H1 (cell line): Measurements from ENCODE around the gene OPRD1. TPM values are rescaled to one million over a fixed set of nuclear protein-coding genes. Genes with fewer than 3 reads are reported as not detected.

ENCODE experiments used
- CTCF ChIA-PET: fragments of 300-600 bp; sonication (Branson Sonifier 250); formaldehyde crosslinking; loops from one replicate; lab custom pipeline; 2021; ENCODE audit not compliant: partially characterized antibody; lab: Charles Lee
- POLR2A ChIA-PET: fragments of 300-600 bp; sonication (Branson Sonifier 250); formaldehyde crosslinking; loops from one replicate; lab custom pipeline; 2021; ENCODE audit warnings: inconsistent platforms; ENCODE audit not compliant: partially characterized antibody; lab: Charles Lee
- DNase-seq, 2 experiments: peaks; one replicate each; pipeline versions ENCODE4 v3.0.0 to v3.0.0-alpha.2; 2010 to 2022; ENCODE audit warnings: low spot score in 2 of 2, low read depth in 1 of 2, mixed read lengths in 1 of 2
- FAIRE-seq: peaks from 2 replicates; lab custom pipeline; 2011; peaks lifted over from hg19 to GRCh38; lab: Jason Lieb, UNC
- H2AFZ ChIP-seq: 2 replicates; pipeline ENCODE4 v1.8.1; 2012; ENCODE audit warnings: low read length, inconsistent platforms
- H2AK5ac ChIP-seq: 2 replicates; pipeline ENCODE4 v1.6.1; 2013; ENCODE audit warnings: low read depth, low read length
- H2BK120ac ChIP-seq: replicated peaks from 2 replicates; pipeline ENCODE3; 2013; ENCODE audit warnings: low read depth, low read length, inconsistent platforms
- H2BK12ac ChIP-seq: 2 replicates; pipeline ENCODE4 v1.6.1; 2013; ENCODE audit warnings: low read depth, low read length
- H2BK15ac ChIP-seq: 2 replicates; pipeline ENCODE4 v1.6.1; 2013; ENCODE audit warnings: low read length
- H2BK20ac ChIP-seq: 2 replicates; pipeline ENCODE4 v1.6.1; 2013; ENCODE audit warnings: low read length
- H2BK5ac ChIP-seq: 2 replicates; pipeline ENCODE4 v1.6.1; 2013; ENCODE audit warnings: low read depth, low read length
- H3K14ac ChIP-seq: 2 replicates; pipeline ENCODE4 v1.6.1; 2013; ENCODE audit warnings: inconsistent platforms; ENCODE audit not compliant: insufficient read length
- H3K18ac ChIP-seq: 2 replicates; pipeline ENCODE4 v1.6.1; 2013; ENCODE audit warnings: low read length; ENCODE audit errors: extremely low read depth
- H3K23ac ChIP-seq: 2 replicates; pipeline ENCODE4 v1.6.1; 2013; ENCODE audit warnings: inconsistent platforms; ENCODE audit not compliant: insufficient read length
- H3K23me2 ChIP-seq: 2 replicates; pipeline ENCODE4 v1.6.1; 2013; ENCODE audit warnings: low read depth, low read length
- H3K27ac ChIP-seq: 2 replicates; pipeline ENCODE4 v1.6.1; 2011; ENCODE audit warnings: low read depth, low read length, inconsistent platforms
- H3K27me3 ChIP-seq, 4 experiments: replicated peaks in 1 of 4; 1 replicate in 1 of 4; 2 replicates in 3 of 4; pipeline versions ENCODE4 v1.6.1 to v1.8.1; 2011 to 2013; ENCODE audit warnings: low read length in 3 of 4, mild to moderate bottlenecking in 3 of 4, inconsistent platforms in 2 of 4, mixed read lengths in 2 of 4, moderate library complexity in 1 of 4; ENCODE audit not compliant: control insufficient read depth in 3 of 4, insufficient read depth in 3 of 4; ENCODE audit errors: extremely low read depth in 1 of 4
- H3K36me3 ChIP-seq, 4 experiments: 2 replicates each; pipeline versions ENCODE4 v1.6.1 to v1.8.1; 2011 to 2013; ENCODE audit warnings: mild to moderate bottlenecking in 4 of 4, low read length in 3 of 4, moderate library complexity in 2 of 4, control low read depth in 1 of 4, inconsistent platforms in 1 of 4; ENCODE audit not compliant: insufficient read depth in 4 of 4, control insufficient read depth in 2 of 4
- H3K4ac ChIP-seq: replicated peaks from 2 replicates; pipeline ENCODE3; 2013; ENCODE audit warnings: low read length, low read depth, mixed read lengths, inconsistent platforms; ENCODE audit not compliant: insufficient read length
- H3K4me1 ChIP-seq, 4 experiments: replicated peaks in 1 of 4; 1 replicate in 1 of 4; 2 replicates in 3 of 4; pipeline versions ENCODE4 v1.6.1 to v1.8.1; 2011 to 2013; ENCODE audit warnings: low read length in 3 of 4, inconsistent platforms in 2 of 4, mixed read lengths in 1 of 4; ENCODE audit not compliant: insufficient read depth in 4 of 4, control insufficient read depth in 3 of 4
- H3K4me2 ChIP-seq, 2 experiments: 2 replicates each; pipeline versions ENCODE4 v1.6.1 to v1.8.1; 2011 to 2013; ENCODE audit warnings: low read depth in 2 of 2, low read length in 2 of 2, control low read depth in 1 of 2, inconsistent platforms in 1 of 2, mild to moderate bottlenecking in 1 of 2; ENCODE audit not compliant: insufficient read depth in 1 of 2
- H3K4me3 ChIP-seq, 4 experiments: fragments of 200-600, 300-600 bp in 1 of 4; sonication (generic), shearing (Covaris generic), sonication (Bioruptor Twin) in 1 of 4; 2 replicates each; pipeline versions ENCODE4 v1.5.1 to v1.8.1; 2011 to 2016; ENCODE audit warnings: low read length in 4 of 4, low read depth in 3 of 4, control low read depth in 2 of 4, inconsistent platforms in 2 of 4, mild to moderate bottlenecking in 2 of 4, mixed read lengths in 1 of 4, moderate library complexity in 1 of 4; ENCODE audit not compliant: insufficient read depth in 2 of 4; ENCODE audit errors: extremely low read depth in 1 of 4
- H3K56ac ChIP-seq: replicated peaks from 2 replicates; pipeline ENCODE3; 2013; ENCODE audit warnings: low read depth, mild to moderate bottlenecking, mixed read lengths, low read length, inconsistent platforms; ENCODE audit not compliant: insufficient read length
- H3K79me1 ChIP-seq: 2 replicates; pipeline ENCODE4 v1.6.1; 2013; ENCODE audit warnings: low read depth, low read length, control low read depth
- H3K79me2 ChIP-seq, 2 experiments: 2 replicates each; pipeline versions ENCODE4 v1.6.1 to v1.8.1; 2012 to 2013; ENCODE audit warnings: low read length in 2 of 2, mild to moderate bottlenecking in 2 of 2, inconsistent platforms in 1 of 2; ENCODE audit not compliant: insufficient read depth in 2 of 2, control insufficient read depth in 1 of 2
- H3K9ac ChIP-seq, 4 experiments: replicated peaks in 1 of 4; 1 replicate in 1 of 4; 2 replicates in 3 of 4; pipeline versions ENCODE4 v1.6.1 to v1.8.1; 2011 to 2013; ENCODE audit warnings: low read depth in 3 of 4, low read length in 3 of 4, control low read depth in 2 of 4, mild to moderate bottlenecking in 2 of 4, moderate library complexity in 2 of 4, inconsistent platforms in 1 of 4; ENCODE audit errors: extremely low read depth in 1 of 4
- H3K9me3 ChIP-seq, 2 experiments: 2 replicates each; pipeline versions ENCODE4 v1.6.1 to v1.8.1; 2012 to 2013; ENCODE audit warnings: mild to moderate bottlenecking in 2 of 2, moderate library complexity in 2 of 2, control low read depth in 1 of 2, inconsistent platforms in 1 of 2, low read depth in 1 of 2, low read length in 1 of 2, mixed read lengths in 1 of 2; ENCODE audit not compliant: insufficient read depth in 2 of 2
- H4K20me1 ChIP-seq, 2 experiments: replicated peaks in 1 of 2; 2 replicates each; pipeline versions ENCODE3 to v1.8.1; 2011 to 2013; ENCODE audit warnings: inconsistent platforms in 2 of 2, low read length in 2 of 2, mild to moderate bottlenecking in 1 of 2; ENCODE audit not compliant: insufficient read depth in 2 of 2, control insufficient read depth in 1 of 2
- H4K5ac ChIP-seq: 2 replicates; pipeline ENCODE4 v1.6.1; 2013; ENCODE audit warnings: low read length, low read depth, mixed read lengths, inconsistent platforms; ENCODE audit not compliant: insufficient read length
- H4K8ac ChIP-seq: 2 replicates; pipeline ENCODE4 v1.8.0; 2013; ENCODE audit warnings: mild to moderate bottlenecking, moderate library complexity, low read length, inconsistent platforms; ENCODE audit not compliant: insufficient read depth; ENCODE audit errors: extremely low read depth
- H4K91ac ChIP-seq: replicated peaks from 2 replicates; pipeline ENCODE3; 2013; ENCODE audit warnings: low read length, mixed read lengths, inconsistent platforms; ENCODE audit not compliant: insufficient read length
- CHD1 ChIP-seq: IDR thresholded peaks from 2 replicates; pipeline ENCODE4 v1.6.1; 2012; ENCODE audit warnings: low read depth, low read length, improper control_type of control experiment
- CHD2 ChIP-seq: IDR thresholded peaks from 2 replicates; pipeline ENCODE4 v1.6.1; 2012; ENCODE audit warnings: low read length, improper control_type of control experiment
- CTCF ChIP-seq, 3 experiments: IDR thresholded peaks; 1 replicate in 2 of 3; 2 replicates in 1 of 3; pipeline versions ENCODE4 v1.5.1 to v1.6.1; 2011; ENCODE audit warnings: low read length in 3 of 3, mild to moderate bottlenecking in 3 of 3, inconsistent platforms in 2 of 3, low read depth in 1 of 3, moderate library complexity in 1 of 3; ENCODE audit not compliant: insufficient read depth in 1 of 3; ENCODE audit errors: control extremely low read depth in 1 of 3
- GABPA ChIP-seq: IDR thresholded peaks from 2 replicates; pipeline ENCODE4 v1.6.1; 2011; ENCODE audit warnings: mild to moderate bottlenecking, low read length, moderate library complexity, borderline replicate concordance; ENCODE audit not compliant: insufficient read depth
- KDM1A ChIP-seq: fragments of 200-600, 300-600 bp; sonication (generic); IDR thresholded peaks from 2 replicates; pipeline ENCODE4 v1.7.1; 2016; ENCODE audit warnings: mild to moderate bottlenecking, low read length, borderline replicate concordance
- KDM4A ChIP-seq: IDR thresholded peaks from one replicate; pipeline ENCODE4 v1.7.1; 2012; ENCODE audit warnings: low read depth, mild to moderate bottlenecking, moderate library complexity, low read length, inconsistent platforms; ENCODE audit not compliant: severe bottlenecking
- KDM5A ChIP-seq: fragments of 200-600 bp; IDR thresholded peaks from 2 replicates; pipeline ENCODE4 v1.7.1; 2012; ENCODE audit warnings: mild to moderate bottlenecking, low read length, inconsistent platforms, mixed read lengths
- RBBP5 ChIP-seq: IDR thresholded peaks from 2 replicates; pipeline ENCODE4 v1.7.1; 2012; ENCODE audit warnings: low read depth, mild to moderate bottlenecking, inconsistent platforms, low read length, moderate library complexity, borderline replicate concordance
- RFX5 ChIP-seq: IDR thresholded peaks from 2 replicates; pipeline ENCODE4 v1.6.1; 2011; ENCODE audit warnings: low read depth, low read length, improper control_type of control experiment, borderline replicate concordance
- SAP30 ChIP-seq: fragments of 300-600 bp; sonication (generic); IDR thresholded peaks from 2 replicates; pipeline ENCODE4 v1.7.1; 2012; ENCODE audit warnings: low read length, moderate library complexity, mild to moderate bottlenecking, inconsistent platforms; ENCODE audit not compliant: insufficient read depth, insufficient replicate concordance
- SP1 ChIP-seq: IDR thresholded peaks from 2 replicates; pipeline ENCODE4 v1.6.1; 2011; ENCODE audit warnings: low read depth, low read length
- TBP ChIP-seq: IDR thresholded peaks from 2 replicates; pipeline ENCODE4 v1.6.1; 2011; ENCODE audit warnings: low read depth, low read length, improper control_type of control experiment
- WGBS, 2 experiments: shearing (Covaris generic) in 1 of 2; methylation state at CpG; one replicate each; pipeline versions ENCODE4 v1.1.6 to v1.1.7; 2013 to 2015; ENCODE audit warnings: low lambda C conversion rate in 2 of 2, mixed read lengths in 2 of 2, inconsistent platforms in 1 of 2, low coverage in 1 of 2, missing lambda C conversion rate in 1 of 2; ENCODE audit not compliant: insufficient replicate concordance in 2 of 2, insufficient coverage in 1 of 2, insufficient read length in 1 of 2; ENCODE audit errors: extremely low coverage in 1 of 2, missing lambda C conversion rate in 1 of 2; 5-methylcytosine and 5-hydroxymethylcytosine counted together
- polyA plus RNA-seq, 7 experiments: library from polyadenylated mRNA; depleted of rRNA in 3 of 7; stranded (reverse) in 5 of 7; unstranded in 2 of 7; fragments of >200 nt in 5 of 7; fragments of 200-250 nt in 2 of 7; gene quantifications; 1 replicate in 5 of 7; 2 replicates in 1 of 7; 4 replicates in 1 of 7; pipeline versions ENCODE4 v1.2.1 to v1.2.3, GENCODE V29; 2011 to 2013; ENCODE audit warnings: missing spikeins in 2 of 7, mixed read lengths in 2 of 7
- total RNA-seq: library from RNA; stranded (reverse); fragmentation: NEBNext Ultra II Directional; extraction: Animal tissue kit (Norgen Biotek cat#: 25700); gene quantifications from 2 replicates; pipeline ENCODE4 v1.2.1, GENCODE V29; 2021

Gene OPRD1
- total and polyA plus RNA-seq, 2 of the 8 experiments (the other 6 are each of a cell fraction or from before 2014, with no cell fraction given) = 2.6 to 3.7 TPM

- Histone ChIP-seq H4K8ac (no peak overlapping the region), H3K14ac (no peak overlapping the region), H3K18ac (no peak overlapping the region), H3K56ac (no peak overlapping the region), H4K5ac (no peak overlapping the region), H3K36me3 (no peaks in the 10 kb centered on the region), H2BK5ac (no peak overlapping the region), H3K9ac (no peak overlapping the region), H3K27ac (no peak overlapping the region), H3K4me2 (no peak overlapping the region), H3K9me3 (no peaks in the 10 kb centered on the region), H2AFZ (no peak overlapping the region), H2BK120ac (no peak overlapping the region), H2AK5ac (no peak overlapping the region), H3K79me1 (no peaks in the 10 kb centered on the region), H3K27me3 (no peaks in the 10 kb centered on the region), H4K20me1 (no peaks in the 10 kb centered on the region), H3K23ac (no peak overlapping the region), H3K79me2 (no peaks in the 10 kb centered on the region), H2BK12ac (no peak overlapping the region), H4K91ac (no peak overlapping the region), H3K23me2 (no peaks in the 10 kb centered on the region), H2BK20ac (no peak overlapping the region), H3K4me3 (no peak overlapping the region), H3K4me1 (no peaks in the 10 kb centered on the region), H2BK15ac (no peak overlapping the region), H3K4ac (no peak overlapping the region)
- 87% methylated on average over 11 of the region's 11 CpGs; no CpG with 5 or more reads in 1 of the 2 experiments for WGBS, 2 experiments
- FAIRE-seq = no peak
- CTCF ChIA-PET = interaction anchor here (0.7 to 8.0 kb wide), 3 partner anchors 15 to 104 kb away, joined by 3 to 160 read pairs (median 35); no protein-coding TSS in a partner anchor
- DNase-seq = no peak
- POLR2A ChIA-PET = no interaction called here
- TF ChIP-seq KDM5A (no peak), RFX5 (no peak), SAP30 (no peak), RBBP5 (no peak), KDM1A (no peak), CTCF (IDR thresholded peaks at IDR 0.05; ENCODE audit: control extremely low read depth in 1 of 3, insufficient read depth in 1 of 3, low read depth in 1 of 3, low read length in 3 of 3) (no peak), GABPA (no peak), CHD1 (no peak), KDM4A (no peak), SP1 (no peak), TBP (no peak), CHD2 (no peak)
Observed at GRCh38 chr1:28781305-28781704, 30.7 kb upstream of the OPRD1 start.
